HG03039 (cell line): ENCODE results near the gene SHISA5.
"Not testable (repeated sequence)": the region's sequence is repeated elsewhere in the genome, so short reads cannot be mapped to it uniquely, and the experiment has no call there.

Experiments
- ATAC-seq: cut with Tn5 transposase; IDR thresholded peaks from one replicate; pipeline ENCODE4 v1.9.1; 2021; ENCODE audit warnings: mild to moderate bottlenecking, moderate library complexity; ENCODE audit not compliant: unreplicated experiment

Gene SHISA5

DNA sequence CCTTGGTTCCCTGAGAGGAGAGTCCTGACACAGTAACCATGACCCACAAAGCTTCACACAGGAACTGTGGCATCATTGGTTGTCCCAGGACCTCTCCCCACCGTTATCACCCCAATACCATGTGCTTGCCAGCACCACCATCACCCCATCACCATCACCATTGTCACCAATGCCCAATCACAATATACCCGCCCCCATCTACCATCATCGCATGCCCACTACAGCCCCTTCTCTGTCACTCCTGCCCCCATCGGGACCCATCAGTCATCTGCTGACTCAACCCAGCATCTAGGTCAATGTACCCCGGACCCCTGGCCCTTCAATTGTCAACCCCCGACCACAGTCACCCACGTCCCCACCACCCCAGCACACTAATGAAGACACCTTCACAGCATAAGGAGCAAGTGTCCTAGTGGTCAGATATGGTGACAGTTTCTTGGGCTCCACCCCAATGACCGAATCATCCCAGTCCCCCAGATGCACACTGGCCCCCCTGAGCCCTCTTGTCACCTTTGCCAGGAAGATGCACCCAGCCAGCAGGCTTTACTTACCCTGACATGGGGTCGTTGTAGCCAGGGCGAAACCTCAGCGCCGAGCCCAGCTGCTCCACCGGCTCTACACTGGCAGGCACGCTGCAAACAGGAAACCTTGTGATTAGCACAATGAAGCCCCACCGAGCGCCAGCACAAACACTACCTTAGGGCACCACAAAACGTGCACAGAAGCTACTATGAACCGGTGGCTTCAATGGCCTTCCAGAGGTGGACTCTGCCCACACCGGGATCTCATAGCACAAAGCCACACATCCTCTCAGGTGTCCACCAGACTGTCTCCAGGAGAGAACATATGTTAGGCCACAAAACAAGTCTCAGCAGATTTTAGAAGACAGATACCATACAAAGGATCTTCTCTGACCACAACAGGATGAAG lies 25.1 kb downstream of the SHISA5 start:
- no peak for ATAC-seq

DNA sequence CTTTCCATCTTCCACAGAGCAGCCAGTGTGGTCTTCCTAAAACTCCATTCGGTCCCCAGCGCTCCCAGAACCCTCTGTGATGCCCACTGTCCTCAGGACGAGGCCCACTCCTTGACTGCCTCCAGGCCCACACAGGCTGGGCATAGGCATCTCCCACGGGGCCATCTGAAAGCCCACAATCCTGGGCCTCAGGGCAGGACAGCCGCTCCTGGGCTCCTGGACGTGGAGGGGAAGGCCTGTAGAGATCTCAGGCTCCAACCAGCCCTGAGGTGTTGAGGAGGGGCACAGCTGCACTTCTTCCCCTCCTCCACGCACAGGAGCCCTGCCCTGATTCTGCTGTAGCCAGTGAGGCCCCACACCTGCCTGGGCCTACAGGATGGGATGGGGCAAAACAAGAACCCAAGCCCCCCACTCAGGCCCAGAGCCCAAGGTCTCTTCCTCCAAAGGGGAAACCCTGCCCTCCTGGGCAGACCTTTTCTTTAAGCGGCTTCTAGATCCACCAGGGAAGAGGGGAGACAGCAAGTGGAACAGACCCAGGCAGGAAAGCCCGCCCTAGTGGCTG lies 25.9 kb downstream of the SHISA5 start:
- ATAC-seq, result no peak

DNA sequence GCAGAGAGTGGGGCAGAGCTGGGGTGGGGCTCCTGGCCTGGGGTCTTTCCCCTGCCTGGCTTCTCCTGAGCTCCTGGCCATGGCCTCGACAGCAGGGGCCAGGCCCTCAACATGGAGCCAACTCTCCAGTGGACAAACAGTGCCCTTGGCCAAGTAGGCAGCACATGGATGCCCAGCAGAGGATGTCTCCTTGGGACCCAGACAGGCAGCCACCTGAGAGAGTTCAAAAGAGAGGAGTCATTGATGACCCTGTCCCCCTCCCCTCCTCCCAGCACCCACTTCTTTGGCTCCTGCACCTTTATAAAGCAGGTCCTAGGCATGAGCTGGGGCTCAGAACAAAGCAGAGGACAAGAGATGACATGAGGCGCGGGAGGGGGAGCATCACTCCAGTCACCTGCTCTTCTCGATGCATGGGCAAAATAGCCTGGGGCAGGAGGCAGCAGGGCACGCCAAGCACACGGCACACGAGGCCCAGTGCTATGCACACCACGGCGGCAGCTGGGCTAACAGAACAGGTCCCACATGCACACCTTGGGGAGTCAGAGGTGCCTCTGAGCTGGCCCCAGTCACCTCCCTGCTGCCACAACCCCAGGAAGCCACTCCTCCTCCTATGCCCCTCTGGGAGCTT lies 27.4 kb downstream of the SHISA5 start:
- ATAC-seq, result no peak

- no peak for ATAC-seq
Measured at GRCh38 chr3:48475188-48475587, 28.8 kb downstream of the SHISA5 start.

DNA sequence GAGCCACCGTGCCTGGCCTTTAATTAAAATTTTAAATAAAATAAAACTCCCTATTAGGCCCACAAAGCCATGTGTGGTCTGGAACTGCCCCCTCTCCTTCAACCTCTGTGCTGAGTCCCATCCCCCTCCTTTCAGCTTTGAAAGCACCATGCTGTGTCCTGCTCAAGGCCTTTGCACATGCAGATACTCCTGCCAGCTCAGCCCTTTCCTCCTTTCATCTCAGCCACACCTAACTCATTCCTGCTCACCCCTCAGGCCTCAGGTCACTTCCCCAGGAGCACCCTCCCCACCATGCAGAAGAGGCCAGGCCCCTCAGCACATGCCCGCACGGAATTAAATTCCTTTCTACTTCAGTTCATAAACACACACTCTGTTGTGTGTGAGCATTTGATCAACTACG lies 29.4 kb downstream of the SHISA5 start:
- no peak for ATAC-seq

- ATAC-seq, result not testable (repeated sequence)
Measured at GRCh38 chr3:48474031-48474430, 29.9 kb downstream of the SHISA5 start.

DNA sequence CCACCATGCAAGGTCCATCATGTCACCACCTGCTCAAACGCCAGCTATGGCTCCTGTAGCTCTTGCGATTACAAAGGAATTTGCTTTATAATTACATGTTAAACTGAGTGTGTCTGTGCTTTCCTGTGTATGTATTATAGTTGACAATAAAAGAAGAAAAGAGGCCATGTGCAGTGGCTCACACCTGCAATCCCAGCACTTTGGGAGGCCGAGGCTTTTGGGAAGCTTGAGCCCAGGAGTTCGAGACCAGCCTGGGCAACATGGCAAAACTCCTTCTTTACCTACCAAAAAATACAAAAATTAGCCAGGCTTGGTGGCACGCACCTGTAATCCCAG lies 30.4 kb downstream of the SHISA5 start:
- no peak for ATAC-seq

- peak; percentile 75 for ATAC-seq
Measured at GRCh38 chr3:48472923-48473616, 30.9 kb downstream of the SHISA5 start.

DNA sequence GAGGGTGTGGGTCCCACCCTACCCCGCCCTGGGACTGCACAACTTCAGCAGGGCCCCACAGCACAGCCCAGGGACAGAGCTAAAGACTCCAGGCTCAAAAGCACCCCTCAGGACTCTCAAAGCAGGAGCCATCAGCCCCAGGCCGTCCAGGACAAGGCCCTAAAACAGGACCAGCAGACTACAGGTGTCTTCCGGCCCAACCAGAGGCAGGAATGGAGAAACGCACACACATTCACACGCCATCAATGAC lies 31.4 kb downstream of the SHISA5 start:
- peak; percentile 8 for ATAC-seq

DNA sequence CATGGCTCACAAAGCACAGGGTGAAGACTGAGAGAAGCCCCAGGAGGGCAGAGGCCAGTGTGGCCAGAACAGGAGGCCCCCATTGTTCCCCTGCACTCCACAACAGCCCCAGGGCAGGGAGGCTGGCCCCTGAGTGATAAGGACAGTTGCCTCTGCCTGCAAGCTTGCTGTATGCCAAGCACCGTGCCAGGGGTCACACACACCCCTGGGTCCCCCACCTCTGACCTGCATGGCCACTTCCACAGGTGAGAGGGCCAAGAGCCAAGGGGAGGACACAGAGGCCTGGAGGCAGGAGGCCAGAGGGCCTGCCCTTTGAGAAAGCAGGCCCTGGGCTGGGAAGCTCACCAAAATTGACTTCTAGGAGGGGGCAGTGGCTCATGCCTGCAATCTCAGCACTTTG lies 33.7 kb downstream of the SHISA5 start:
- ATAC-seq, result no peak

GRCh38 chr3:48469046-48469915 lies 34.7 kb downstream of the SHISA5 start:
- no peak for ATAC-seq

- no peak for ATAC-seq
Measured at GRCh38 chr3:48468329-48468731, 35.6 kb downstream of the SHISA5 start.

DNA sequence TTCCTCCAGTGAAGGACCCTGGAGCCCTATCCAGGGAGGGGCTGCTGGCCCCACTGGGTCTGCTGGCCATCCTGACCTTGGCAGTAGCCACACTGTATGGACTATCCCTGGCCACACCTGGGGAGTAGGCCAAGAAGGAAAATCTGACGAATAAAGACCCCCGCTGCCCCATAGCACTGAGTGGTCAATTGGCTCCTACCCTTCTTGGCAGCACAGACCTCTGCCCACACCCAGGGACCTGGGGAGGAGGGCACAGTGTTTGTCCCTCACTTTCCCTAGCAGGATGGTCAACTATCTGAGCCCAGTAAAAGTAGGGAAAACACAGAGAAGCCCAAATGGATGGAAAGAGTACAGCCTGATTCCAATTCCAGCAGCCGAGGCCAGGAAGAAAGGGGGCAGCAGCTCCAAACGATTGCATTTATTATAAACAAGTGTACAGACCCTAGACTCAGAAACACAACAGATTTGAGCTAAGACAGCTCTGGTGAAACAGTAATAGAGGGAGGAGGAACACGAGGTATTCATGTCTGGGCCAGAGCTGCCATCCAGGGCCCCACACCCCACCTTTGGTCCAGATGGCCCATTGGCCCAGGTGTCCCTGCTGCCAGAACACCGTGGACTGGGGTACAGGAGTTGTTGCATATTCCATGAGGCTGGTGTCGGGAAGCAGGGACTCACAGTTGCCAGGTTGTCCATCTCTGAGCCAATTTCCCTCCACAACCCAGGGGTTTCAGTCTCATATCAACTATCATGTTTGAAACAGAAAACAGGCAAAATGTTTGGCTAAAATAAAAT lies 36.3 kb downstream of the SHISA5 start:
- ATAC-seq, result no peak

- ATAC-seq, result no peak
Measured at GRCh38 chr3:48467110-48467454, 36.9 kb downstream of the SHISA5 start.

DNA sequence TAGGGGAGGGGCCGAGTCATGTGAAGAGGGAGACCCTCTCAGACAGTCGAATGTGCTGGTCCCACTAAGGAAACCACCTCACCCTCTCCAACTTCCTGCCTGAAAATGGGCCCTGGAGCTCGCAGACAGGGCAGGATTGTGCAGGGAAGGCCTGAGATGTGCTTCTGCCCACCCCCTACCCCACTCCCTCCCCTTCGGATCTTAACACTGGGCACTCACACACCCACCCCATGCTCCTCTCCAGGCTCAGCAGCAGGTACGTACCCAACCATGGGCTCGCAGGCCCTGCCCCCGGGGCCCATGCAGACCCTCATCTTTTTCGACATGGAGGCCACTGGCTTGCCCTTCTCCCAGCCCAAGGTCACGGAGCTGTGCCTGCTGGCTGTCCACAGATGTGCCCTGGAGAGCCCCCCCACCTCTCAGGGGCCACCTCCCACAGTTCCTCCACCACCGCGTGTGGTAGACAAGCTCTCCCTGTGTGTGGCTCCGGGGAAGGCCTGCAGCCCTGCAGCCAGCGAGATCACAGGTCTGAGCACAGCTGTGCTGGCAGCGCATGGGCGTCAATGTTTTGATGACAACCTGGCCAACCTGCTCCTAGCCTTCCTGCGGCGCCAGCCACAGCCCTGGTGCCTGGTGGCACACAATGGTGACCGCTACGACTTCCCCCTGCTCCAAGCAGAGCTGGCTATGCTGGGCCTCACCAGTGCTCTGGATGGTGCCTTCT lies 37.4 kb downstream of the SHISA5 start:
- no peak for ATAC-seq

DNA sequence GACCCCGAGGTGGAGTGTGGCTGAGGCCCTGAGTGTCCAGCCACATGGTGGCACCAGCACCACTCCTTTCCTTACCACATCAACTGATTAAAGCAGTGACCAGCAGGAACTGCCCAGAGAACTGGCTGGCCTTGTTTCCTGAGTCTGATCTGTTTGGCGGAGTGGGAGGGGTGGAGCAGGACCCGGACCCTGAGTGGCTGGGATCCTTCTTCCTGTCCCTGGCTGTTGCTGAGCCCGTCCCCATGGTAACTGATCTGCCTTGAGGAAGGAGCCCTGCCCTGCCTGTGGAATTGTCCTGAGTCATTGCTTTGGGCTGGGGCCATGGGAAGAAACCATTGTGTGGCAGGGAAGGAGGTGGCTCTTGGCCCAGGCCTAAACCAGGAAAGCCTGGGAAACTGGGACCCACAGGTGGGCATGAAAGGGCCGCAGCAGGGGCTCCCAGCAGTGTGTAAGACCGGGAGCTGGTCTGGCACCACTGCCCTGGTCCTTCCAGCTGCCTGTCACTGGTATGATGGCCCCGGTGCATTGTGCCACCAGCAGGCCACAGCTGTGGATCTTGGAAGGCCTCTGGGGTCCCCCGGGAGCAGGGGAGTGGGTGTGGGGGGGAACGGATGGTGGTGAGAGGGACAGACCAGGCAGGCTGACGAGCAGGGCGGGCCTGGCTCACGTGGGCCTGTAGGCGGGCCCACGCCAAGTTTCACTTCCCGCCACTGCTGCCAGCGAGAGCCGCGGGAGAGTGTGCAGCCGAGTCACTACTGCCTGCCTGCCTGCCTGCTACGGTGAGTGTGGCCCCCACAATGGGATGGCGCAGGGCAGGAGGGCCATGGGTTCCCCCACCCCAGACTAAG lies 38.2 kb downstream of the SHISA5 start:
- peak; percentile 64 for ATAC-seq

- ATAC-seq, result no peak
Measured at GRCh38 chr3:48465237-48465530, 38.8 kb downstream of the SHISA5 start.

- ATAC-seq, result no peak
Measured at GRCh38 chr3:48464713-48465221, 39.2 kb downstream of the SHISA5 start.

GRCh38 chr3:48463703-48464102 lies 40.3 kb downstream of the SHISA5 start:
- no peak for ATAC-seq
